AG09319 (cell line): Measurements from ENCODE around the gene CTDNEP1.

ENCODE experiments used
- DNase-seq: peaks from one replicate; pipeline ENCODE4 v3.0.0-alpha.2; 2010; ENCODE audit warnings: low read depth; ENCODE audit errors: extremely low read depth
- CTCF ChIP-seq: IDR thresholded peaks from 2 replicates; pipeline ENCODE4 v1.5.1; 2011; ENCODE audit warnings: low read depth, mild to moderate bottlenecking, inconsistent platforms, low read length, moderate library complexity

Gene CTDNEP1

GRCh38 chr17:7215652-7216180 is 35.8 kb downstream of the CTDNEP1 start:
- no peak for DNase-seq
- no peak for TF ChIP-seq CTCF

- TF ChIP-seq CTCF = no peak
- DNase-seq = no peak
Observed at GRCh38 chr17:7215136-7215638, 36.3 kb downstream of the CTDNEP1 start.

GRCh38 chr17:7214300-7215135 is 37.0 kb downstream of the CTDNEP1 start:
- TF ChIP-seq CTCF = peak; percentile 60

GRCh38 chr17:7213895-7214299 is 37.6 kb downstream of the CTDNEP1 start:
- TF ChIP-seq CTCF = peak; percentile 30
- no peak for DNase-seq

More at GRCh38 chr17:7214300-7215135, 37.0 kb downstream of the CTDNEP1 start:
- DNase-seq = peak; percentile 89

GRCh38 chr17:7211491-7212273 is 39.9 kb downstream of the CTDNEP1 start:
- TF ChIP-seq CTCF = no peak
- no peak for DNase-seq

- TF ChIP-seq CTCF = no peak
- no peak for DNase-seq
Observed at GRCh38 chr17:7208754-7209460, 42.6 kb downstream of the CTDNEP1 start.
